Measurements from ENCODE around the gene PARD3B.
"Not testable (repeated sequence)": the region's sequence is repeated elsewhere in the genome, so short reads cannot be mapped to it uniquely, and the experiment has no call there.

The PARD3B gene

GRCh38 chr2:205464681-205465080, 919.4 kb downstream of the PARD3B start:
- DNase-seq (ENCODE audit: low spot score), result peak; percentile 41

- no peak for DNase-seq (ENCODE audit: low spot score)
Measured at GRCh38 chr2:205465791-205466190, 920.5 kb downstream of the PARD3B start.

- DNase-seq (ENCODE audit: low spot score), result no peak
Measured at GRCh38 chr2:205471776-205472175, 926.5 kb downstream of the PARD3B start.

GRCh38 chr2:205473791-205474190, 928.5 kb downstream of the PARD3B start:
- no peak for DNase-seq (ENCODE audit: low spot score)

GRCh38 chr2:205474741-205475415, 929.6 kb downstream of the PARD3B start:
- no peak for DNase-seq (ENCODE audit: low spot score)

GRCh38 chr2:205475416-205475768, 930.1 kb downstream of the PARD3B start:
- DNase-seq (ENCODE audit: low spot score), result no peak

- DNase-seq (ENCODE audit: low spot score), result no peak
Measured at GRCh38 chr2:205477016-205477705, 931.9 kb downstream of the PARD3B start.

GRCh38 chr2:205481861-205482260, 936.6 kb downstream of the PARD3B start:
- DNase-seq (ENCODE audit: low spot score), result no peak

- no peak for DNase-seq (ENCODE audit: low spot score)
Measured at GRCh38 chr2:205482399-205483081, 937.3 kb downstream of the PARD3B start.

- DNase-seq (ENCODE audit: low spot score), result no peak
Measured at GRCh38 chr2:205483095-205483494, 937.8 kb downstream of the PARD3B start.

- DNase-seq (ENCODE audit: low spot score), result no peak
Measured at GRCh38 chr2:205484215-205484614, 938.9 kb downstream of the PARD3B start.

GRCh38 chr2:205484764-205485163, 939.5 kb downstream of the PARD3B start:
- no peak for DNase-seq (ENCODE audit: low spot score)

GRCh38 chr2:205493528-205493927, 948.3 kb downstream of the PARD3B start:
- DNase-seq (ENCODE audit: low spot score), result not testable (repeated sequence)

GRCh38 chr2:205494537-205495235, 949.4 kb downstream of the PARD3B start:
- no peak for DNase-seq (ENCODE audit: low spot score)

GRCh38 chr2:205495819-205496218, 950.5 kb downstream of the PARD3B start:
- no peak for DNase-seq (ENCODE audit: low spot score)

GRCh38 chr2:205496370-205496769, 951.1 kb downstream of the PARD3B start:
- DNase-seq (ENCODE audit: low spot score), result no peak

GRCh38 chr2:205496772-205497171, 951.5 kb downstream of the PARD3B start:
- DNase-seq (ENCODE audit: low spot score), result no peak

GRCh38 chr2:205499006-205499405, 953.7 kb downstream of the PARD3B start:
- no peak for DNase-seq (ENCODE audit: low spot score)

GRCh38 chr2:205500065-205500464, 954.8 kb downstream of the PARD3B start:
- no peak for DNase-seq (ENCODE audit: low spot score)

GRCh38 chr2:205500951-205501350, 955.7 kb downstream of the PARD3B start:
- DNase-seq (ENCODE audit: low spot score), result no peak

GRCh38 chr2:205501826-205502225, 956.6 kb downstream of the PARD3B start:
- DNase-seq (ENCODE audit: low spot score), result no peak

- DNase-seq (ENCODE audit: low spot score), result no peak
Measured at GRCh38 chr2:205505371-205505770, 960.1 kb downstream of the PARD3B start.

GRCh38 chr2:205509655-205510054, 964.4 kb downstream of the PARD3B start:
- DNase-seq (ENCODE audit: low spot score), result no peak
